Measurements from ENCODE around the gene SBNO2.

Gene SBNO2

DNA sequence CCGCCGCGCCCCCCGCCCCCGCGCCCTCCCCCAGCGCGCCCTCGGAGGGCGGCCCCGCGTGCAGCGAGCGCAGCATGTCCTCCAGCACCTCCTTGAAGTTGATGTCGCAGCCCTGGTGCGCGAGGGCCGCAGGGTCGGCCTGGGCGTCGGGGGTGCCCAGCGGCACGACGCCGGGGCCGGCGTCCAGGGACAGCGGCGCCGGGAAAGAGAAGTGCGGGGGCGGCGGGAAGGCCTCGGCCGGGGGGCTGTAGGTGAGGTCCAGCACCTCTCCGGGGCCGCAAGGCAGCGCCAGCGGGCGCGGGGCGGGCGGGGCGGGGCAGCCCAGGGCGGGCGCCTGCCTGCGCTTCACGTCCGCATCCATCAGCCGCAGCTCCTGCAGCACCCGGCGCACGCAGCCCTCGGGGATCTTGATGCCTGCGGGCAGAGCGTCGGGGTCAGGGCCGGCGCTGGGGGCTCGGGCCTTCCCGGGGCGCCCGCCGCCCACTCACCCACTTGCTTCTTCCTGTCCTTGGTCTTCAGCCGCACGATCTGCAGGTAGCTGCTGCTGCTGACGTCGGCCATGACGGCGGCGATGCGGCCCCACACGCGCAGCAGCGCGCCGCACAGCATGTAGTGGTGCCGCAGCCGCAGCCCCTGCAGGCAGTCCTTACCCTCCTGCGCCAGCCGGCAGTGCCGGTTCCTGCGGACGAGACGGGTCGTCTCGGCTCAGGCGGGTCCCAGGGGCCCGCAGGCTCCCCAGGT is 65.6 kb downstream of the SBNO2 start:
- in situ Hi-C loops (cut with HindIII; ENCODE audit: low sequenced_read_pairs) = no loop called here

DNA sequence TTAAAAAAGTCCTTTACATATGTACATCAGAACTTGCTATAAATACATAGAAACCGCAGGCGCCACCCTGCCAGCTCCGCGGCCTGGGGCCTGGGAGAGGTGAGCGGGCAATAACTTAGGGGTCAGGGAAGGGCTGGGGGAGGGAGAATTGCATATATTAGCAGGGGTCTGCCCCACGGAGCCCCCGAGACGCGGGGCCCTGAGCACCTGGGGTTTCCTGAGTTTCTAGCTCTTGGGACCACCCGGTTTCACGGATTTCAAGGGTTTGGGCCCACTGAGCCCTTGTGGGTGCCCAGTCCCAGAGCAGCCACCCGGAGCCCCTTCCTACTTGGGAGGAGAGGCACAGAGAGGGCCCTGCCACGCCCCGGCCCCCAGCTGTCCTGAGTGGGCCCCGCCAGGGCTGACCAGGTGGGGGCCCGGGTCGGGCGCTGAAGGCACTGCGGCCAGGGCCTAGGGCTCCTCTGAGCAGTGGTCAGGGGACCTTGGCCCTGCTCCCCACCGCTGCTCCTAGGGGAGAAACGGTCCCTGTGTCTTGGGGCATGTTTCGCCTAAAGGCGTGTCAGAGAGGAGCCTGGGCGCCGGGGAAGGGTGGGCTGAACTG is 66.3 kb downstream of the SBNO2 start:
- in situ Hi-C loops (cut with HindIII; ENCODE audit: low sequenced_read_pairs) = no loop called here

DNA sequence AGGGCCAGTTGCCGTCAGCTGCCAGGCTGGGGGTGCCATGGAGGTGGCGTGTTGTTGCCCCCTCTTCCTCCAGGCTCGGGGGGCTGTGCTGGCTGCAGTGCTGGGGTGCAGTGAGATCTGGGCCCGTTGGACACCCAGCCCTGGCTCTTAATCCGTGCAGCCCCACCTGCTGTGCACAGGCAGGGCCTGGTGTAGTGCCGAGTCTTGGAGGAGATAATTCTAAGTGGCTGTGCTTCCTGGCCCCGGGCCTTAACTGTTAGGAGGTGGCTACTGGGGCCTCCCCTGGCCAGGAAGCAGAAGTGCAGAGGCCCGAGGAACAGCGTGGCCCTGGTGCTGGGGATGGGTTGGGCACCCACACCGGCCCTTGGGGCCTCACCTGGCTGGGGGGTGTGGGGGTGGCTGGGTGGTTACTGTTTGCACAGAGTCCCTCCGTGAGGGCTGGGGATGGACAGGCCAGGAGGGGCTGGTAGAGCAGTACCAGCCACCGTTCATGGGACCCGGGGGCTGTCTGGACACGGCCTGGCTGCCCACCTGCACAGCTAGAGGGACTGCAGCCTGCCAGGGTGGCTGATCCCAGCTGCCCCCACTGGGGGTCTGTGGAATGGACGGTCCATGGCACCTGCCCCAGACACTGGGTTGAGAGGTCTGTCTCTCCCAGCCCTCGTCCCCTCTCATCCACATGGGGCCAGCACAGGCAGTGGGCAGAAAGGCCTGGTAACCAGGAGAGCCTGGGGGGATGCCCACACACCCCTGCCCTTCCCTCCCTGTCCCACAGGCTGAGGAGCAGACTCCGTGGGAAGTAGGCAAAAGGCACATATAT is 67.0 kb downstream of the SBNO2 start:
- in situ Hi-C loops (cut with HindIII; ENCODE audit: low sequenced_read_pairs) = no loop called here

DNA sequence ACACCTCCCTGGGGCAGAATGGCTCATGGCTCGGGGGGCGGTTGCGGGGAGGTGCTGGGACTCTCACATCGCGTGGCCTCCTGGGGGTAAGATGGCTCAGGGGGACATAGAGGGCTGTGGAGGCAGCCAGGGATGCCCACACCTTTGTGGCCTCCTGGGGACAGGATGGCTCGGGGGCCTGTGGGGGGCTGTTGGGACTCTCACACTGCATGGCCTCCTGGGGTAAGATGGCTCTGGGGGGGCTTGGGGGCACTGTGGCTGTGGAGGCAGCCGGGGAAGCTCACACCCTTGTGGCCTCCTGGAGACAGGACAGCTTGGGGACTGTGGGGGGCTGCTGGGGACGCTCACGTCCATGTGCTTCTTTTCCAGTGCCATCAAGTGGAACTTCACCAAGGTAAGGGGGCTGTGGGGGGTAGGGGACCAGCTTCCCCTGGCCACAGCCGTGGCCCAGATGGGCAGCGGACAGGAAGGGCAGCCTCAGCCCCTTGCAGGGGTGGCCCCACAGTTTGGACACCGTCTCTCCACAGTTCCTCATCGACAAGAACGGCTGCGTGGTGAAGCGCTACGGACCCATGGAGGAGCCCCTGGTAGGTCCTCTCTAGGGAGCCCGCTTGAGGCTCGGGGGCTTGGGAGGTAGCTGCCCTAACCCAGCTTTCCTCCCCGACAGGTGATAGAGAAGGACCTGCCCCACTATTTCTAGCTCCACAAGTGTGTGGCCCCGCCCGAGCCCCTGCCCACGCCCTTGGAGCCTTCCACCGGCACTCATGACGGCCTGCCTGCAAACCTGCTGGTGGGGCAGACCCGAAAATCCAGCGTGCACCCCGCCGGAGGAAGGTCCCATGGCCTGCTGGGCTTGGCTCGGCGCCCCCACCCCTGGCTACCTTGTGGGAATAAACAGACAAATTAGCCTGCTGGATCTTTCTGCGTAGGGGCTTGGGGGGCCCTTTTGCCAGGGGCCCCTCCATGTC is 67.9 kb downstream of the SBNO2 start:
- in situ Hi-C loops (cut with HindIII; ENCODE audit: low sequenced_read_pairs) = no loop called here

DNA sequence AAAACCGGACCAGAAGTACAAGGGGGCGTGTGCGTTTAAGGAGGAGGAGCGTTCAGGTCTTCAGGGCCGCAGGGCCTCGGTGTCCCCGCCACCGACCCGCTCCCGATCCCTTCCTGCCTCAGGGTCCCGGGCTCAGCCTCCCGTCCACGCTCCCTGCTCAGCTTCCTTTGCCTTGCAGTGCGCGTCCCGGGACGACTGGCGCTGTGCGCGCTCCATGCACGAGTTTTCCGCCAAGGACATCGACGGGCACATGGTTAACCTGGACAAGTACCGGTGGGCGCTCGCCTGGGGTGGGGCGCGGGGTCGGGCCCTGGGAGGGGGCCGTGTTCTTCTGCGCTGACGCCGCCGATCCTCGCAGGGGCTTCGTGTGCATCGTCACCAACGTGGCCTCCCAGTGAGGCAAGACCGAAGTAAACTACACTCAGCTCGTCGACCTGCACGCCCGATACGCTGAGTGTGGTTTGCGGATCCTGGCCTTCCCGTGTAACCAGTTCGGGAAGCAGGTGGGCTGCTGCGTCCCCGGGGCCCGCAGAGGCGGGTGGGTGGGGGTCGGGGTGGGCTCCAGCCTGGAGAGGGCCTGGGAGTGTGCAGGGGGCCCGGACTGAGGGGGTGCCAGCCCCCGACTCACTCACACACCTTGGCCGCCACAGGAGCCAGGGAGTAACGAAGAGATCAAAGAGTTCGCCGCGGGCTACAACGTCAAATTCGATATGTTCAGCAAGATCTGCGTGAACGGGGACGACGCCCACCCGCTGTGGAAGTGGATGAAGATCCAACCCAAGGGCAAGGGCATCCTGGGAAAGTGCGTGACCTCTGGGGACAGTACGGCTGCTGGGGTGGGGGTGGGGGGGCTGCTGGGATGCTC is 68.8 kb downstream of the SBNO2 start:
- in situ Hi-C loops (cut with HindIII; ENCODE audit: low sequenced_read_pairs) = no loop called here

DNA sequence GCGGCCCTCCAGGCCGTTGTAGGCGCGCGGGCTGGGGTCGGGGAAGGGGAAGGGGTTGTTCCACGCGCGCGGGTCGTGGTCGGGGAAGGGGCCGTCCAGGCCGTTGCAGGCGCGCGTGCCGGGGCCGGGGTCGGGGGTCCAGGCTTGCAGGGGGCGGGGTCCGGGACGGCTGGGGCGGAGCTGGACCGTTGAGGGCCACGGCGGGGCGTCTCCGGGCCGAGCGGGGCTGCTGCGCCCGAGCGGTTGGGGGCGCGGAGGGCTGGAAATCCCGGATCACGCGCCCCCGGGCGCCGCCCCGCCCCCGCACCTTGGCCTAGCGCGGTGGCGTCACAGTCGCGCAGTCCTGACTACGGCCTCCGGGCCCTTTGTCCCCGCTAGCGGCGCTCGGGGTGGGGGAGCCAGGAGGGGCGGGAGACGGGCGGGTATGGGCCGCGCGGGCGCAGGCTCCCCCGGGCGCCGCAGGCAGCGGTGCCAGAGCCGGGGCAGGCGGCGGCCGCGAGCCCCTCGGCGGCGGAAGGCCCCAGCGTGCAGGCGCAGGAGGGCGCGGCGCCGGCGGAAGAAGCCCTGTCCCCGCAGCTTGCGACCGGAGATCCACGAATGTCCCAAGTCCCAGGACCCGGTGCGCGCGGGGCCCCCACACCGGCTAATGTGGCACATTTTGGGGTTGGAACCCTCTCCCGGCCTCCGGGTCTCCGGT is 69.6 kb downstream of the SBNO2 start:
- in situ Hi-C loops (cut with HindIII; ENCODE audit: low sequenced_read_pairs) = no loop called here

DNA sequence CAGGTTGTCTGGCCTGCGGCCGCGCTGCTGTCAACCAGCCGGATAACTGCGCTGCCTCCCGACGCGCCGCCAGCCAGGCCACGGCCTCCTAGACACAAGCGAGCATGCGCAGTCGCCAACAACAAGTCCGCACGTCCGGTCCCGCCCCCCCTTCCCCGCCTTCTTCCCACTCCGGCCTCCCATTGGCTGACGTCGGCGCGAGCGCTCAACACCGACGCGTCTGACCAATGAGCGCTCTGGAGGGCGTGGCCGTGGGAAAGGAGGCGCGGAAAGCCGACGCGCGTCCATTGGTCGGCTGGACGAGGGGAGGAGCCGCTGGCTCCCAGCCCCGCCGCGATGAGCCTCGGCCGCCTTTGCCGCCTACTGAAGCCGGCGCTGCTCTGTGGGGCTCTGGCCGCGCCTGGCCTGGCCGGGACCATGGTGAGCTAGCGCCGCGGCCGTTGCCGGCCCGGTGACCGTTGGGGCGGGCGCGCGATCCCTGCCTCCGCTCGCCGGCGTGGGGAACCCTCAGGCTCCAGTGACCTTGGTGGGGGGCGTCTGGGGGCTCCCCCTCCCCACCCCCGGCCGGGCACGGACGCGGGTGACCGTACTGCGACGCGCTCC is 70.3 kb downstream of the SBNO2 start, which contains the start of gene GPX4:
TSS of gene GPX4 (plus strand) at position 287 of the 603 bp plus-strand sequence. CDS start at position 337, 50 bp downstream.
- in situ Hi-C loops (cut with HindIII; ENCODE audit: low sequenced_read_pairs) = no loop called here

DNA sequence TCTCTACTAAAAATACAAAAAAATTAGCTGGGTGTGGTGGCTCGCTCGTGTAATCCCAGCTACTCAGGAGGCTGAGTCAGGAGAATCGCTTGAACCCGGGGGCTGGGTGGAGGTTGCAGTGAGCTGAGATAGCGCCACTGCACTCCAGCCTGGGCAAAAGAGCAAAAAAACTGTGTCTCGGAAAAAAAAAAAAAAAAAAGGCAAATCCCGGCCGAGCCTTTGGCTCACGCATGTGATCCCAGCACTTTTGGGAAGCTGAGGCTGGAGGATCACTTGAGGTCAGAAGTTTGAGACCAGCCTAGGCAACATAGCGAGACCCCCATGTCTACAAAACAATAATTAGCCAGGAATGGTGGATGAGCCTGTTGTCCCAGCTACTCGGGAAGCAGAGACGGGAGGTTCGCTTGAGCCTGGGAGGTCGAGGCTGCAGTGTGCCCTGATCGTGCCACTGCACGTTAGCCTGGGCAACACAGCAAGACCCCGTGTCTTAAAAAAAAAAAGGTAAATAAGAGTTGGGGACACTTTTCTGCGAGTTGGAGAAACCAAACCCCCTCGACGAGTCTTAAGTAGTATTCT is 70.8 kb downstream of the SBNO2 start:
- in situ Hi-C loops (cut with HindIII; ENCODE audit: low sequenced_read_pairs) = no loop called here

DNA sequence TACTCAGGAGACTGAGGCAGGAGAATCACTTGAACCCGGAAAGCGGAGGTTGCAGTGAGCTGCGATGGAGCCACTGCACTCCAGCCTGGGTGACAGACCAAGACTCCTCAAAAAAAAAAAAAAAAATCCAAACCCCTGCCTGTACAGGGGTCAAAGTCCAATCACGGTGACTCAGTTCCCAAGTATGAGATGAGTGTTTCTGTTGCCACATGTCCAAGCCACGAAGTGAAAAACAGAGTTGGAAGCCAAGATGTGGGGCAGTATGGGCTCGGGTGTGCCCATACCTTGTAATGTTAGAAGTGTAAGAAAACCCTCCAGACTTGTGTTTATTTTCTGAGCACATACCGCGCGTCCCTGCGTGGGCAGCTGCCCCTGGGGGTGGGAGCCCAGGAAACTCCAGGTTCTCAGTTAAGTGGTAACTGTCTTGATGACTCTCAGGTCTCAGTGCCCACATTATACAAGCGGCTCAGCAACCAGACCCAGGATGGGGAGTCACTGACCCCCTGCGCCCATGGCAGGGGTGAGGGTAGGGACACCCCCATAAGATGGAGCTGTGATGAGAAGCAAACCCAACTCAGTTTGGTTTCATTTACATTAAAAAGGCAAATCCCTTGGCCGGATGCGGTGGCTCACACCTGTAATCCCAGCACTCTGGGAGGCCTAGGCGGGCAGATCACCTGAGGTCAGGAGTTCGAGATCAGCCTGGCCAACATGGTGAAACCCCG is 71.5 kb downstream of the SBNO2 start:
- in situ Hi-C loops (cut with HindIII; ENCODE audit: low sequenced_read_pairs) = no loop called here

DNA sequence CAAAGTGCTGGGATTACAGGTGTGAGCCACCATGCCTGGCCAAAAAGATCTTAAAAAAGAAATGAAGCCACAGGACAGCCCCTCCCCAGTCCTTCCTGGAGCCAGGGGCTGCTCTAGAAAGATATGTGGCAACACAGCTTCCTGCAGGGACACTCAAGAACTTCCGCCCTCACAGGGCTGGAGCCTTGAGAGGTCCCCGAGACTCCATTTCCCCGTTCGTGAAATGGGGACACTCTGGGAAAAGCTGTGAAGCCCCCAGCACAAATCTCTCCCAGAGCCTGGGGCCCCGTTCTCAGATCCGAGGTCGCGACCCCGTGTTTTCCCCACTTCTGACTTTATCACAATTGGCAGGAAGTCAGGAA is 72.8 kb downstream of the SBNO2 start:
- in situ Hi-C loops (cut with HindIII; ENCODE audit: low sequenced_read_pairs) = no loop called here

DNA sequence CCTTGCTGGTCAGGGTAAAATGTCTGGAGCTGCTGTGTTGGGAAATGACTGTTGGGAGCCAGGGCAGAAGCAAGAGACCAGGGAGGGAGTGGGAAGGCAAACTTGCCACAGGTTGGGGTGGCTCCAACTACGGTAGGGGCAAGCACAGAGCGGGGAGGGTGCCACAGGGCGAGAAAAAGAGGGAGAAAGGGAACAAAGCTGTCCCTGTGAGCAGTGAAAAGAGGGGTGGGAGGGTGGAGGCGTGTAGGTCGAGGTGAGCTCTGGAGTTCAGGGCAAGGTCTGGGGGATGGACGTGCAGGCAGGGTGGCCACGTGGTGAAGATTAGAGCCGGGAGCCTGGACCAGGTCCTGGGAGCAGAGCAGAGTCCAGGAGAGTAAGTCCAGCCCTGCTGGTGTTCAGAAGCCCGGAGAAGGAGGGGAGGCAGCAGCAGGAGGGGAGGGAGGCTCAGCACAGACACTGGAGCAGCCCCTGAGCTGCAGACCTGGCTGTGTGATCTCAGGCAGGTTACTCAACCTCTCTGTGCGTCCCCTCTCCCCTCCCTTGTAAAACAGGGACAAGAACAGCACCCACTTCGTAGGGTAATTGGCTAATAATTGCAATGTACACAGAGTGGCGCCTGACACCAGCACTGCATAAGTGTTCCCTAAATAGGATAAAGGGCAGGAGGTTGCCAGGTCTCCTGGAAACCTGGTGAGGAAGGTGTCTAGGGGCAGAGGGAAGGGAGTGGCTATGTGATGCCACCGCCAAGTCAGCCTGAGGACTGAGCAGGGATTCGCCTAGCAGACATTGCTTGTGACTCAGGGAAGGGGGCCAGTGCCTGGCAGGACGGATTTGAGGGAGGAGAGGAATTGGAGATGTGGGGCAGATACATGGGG is 75.7 kb downstream of the SBNO2 start:
- in situ Hi-C loops (cut with HindIII; ENCODE audit: low sequenced_read_pairs) = no loop called here

DNA sequence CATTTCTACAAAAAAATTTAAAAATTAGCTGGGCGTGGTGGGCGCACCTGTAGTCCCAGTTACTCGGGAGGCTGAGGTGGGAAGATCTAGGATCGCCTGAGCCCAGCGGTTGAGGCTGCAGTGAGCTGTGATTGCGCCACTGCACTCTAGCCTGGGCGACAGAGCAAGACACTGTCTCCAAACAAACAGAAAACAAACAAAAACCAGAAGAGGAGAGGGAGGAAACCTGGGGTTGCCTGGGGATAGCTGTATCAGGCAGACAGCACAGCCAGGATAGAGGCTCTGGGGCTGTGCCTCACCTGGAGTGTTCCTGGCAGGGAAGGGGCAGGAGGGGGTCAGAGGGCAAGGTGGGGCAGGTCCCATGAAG is 76.3 kb downstream of the SBNO2 start:
- in situ Hi-C loops (cut with HindIII; ENCODE audit: low sequenced_read_pairs) = no loop called here

DNA sequence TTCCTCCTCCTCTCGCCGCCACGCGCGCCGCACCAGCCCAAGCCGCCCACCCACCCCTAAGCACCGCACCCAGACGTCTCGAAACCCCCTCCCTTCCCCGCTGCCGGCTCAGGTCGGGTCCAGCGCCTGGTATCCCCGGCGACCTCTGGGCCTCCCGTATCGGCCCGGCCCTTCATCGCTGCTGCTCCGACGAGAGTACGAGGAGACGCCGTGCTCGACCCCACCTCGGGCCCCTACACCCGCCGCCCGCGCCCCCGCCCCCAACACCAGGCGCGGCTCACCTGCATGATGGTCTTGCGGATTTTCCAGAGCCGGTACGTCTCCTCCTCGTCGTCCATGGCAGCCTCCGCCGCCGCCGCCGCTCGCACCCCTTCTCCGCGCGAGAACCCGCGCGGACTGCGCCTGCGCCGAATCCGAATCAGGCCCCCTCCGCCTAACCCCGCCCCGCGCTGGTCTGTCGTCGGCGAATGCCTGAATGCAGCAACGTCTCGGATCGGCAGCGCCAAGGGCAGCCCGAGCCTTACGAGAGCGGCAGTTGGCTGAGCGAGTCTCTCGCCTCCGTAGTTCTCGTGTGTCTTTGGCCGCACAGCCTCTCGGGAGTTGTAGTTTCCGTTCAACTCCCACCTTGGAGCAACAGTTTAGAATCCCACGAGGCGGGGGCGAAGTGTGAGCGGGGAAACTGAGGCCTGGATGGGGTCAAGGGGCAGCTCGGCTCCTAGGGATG is 78.9 kb downstream of the SBNO2 start, which contains the start of gene POLR2E:
TSS of gene POLR2E (minus strand) at position 398 of the 724 bp plus-strand sequence. CDS start at position 338, 60 bp downstream.
- in situ Hi-C loops (cut with HindIII; ENCODE audit: low sequenced_read_pairs) = no loop called here

DNA sequence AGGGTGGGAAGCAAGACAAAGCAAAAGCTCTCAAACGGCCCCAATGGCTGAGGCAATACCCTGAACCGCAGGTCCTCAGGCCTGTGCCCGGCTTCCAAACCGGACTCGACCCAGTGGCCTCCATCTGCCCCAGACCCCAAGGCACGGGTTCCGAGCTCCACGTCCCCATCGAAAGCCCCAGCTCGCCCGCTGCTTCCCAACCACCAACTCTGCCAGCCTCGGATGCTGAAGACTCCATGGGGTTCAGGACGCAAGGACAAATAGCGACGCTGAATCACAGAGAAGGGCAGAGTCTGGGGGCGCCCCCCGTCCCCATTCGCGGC is 79.5 kb downstream of the SBNO2 start:
- in situ Hi-C loops (cut with HindIII; ENCODE audit: low sequenced_read_pairs) = no loop called here

DNA sequence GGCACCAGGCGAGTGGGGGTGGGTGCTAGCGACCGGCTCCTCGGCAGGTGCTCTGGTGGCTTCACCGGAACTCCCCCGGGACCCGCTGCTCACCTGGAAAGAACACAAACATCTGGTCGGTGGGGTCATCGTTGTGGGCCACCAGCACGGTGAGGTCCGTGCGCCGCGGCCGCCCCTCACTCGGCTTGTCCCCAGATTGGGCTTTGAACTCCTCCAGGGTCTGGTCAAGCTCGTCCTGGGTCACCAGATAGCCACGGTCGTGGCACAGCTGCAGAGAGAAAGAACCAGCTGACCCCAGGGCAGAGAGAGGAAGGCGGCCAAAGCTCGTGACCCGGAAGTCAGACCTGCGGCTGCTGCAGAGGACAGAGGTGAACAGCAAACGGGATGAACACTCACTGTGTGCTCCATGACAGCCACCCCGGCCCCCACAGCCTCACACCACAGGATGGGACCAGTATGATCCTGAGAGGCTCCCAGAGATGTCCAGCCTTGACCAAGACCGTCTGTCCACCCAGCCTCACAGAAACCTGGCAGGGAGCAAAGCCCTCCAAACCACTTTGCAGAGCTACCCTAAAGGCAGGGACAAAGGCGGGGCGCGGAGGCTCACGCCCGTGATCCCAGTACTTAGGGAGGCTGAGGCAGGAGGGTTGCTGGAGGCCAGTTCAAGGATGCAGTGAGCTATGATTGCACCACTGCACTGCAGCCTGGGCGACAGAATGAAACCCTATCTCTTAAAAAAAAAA is 80.1 kb downstream of the SBNO2 start:
- in situ Hi-C loops (cut with HindIII; ENCODE audit: low sequenced_read_pairs) = no loop called here

DNA sequence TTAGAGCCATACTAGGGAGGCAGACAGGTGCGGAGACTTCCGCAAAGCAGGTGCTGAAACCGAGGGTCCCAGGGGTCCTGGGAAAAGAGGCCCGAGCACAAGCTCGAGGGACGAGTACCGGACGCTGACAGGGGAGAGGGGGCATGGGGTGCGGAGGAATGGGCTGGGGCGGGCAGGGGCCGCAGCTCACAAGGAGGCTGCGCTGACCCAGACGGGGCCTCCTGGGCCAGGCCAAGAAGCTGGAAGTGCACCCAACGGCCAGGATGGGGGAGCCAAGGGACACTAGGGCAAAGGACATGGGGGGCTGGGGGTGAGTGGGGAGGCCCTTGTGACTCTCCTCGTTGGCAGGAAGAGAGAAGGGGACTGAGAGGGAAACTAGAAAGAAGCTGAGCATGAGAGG is 80.7 kb downstream of the SBNO2 start:
- in situ Hi-C loops (cut with HindIII; ENCODE audit: low sequenced_read_pairs) = no loop called here
